Measurements from ENCODE around the gene PDCD5. TPM values are rescaled to one million over a fixed set of nuclear protein-coding genes. Genes with fewer than 3 reads are reported as not detected.

The PDCD5 gene
- total and polyA plus RNA-seq, 4 experiments from 2014 or later, result 61.1 to 195 (median 120) TPM

DNA sequence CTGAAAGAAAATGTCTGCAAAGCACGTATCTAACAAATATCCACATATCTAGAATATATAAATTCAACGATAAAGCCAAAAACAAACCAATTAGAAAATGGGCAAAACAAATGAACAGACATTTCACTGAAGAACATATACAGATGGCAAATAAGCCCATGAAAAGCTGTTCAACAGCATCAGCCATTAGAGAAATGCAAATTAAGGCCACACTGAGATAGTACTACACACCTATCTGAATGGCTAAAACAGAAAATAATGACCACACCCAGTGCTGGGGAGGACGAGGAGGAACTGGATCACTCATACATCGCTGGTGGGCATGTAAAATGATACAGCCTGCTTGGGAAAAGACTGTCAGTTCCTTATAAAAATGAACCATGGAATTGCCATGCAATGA, 32.0 kb downstream of the PDCD5 start:
- CTCF ChIA-PET (ENCODE audit: partially characterized antibody), result interaction anchor here (0.5 kb wide), 1 partner anchor 1852 kb away, joined by 3 read pairs; no protein-coding TSS in a partner anchor
- Histone ChIP-seq H3K27me3 (ENCODE audit: insufficient read depth, low read length) (no peaks in the 10 kb centered on the region), H3K36me3 (ENCODE audit: insufficient read depth, low read length) (peaks cover 40% of the 10 kb centered on the region), H3K4me1 (ENCODE audit: insufficient read depth, low read length) (no peaks in the 10 kb centered on the region), H3K27ac (ENCODE audit: low read depth, low read length) (no peak overlapping the region), H3K9me3 (ENCODE audit: control insufficient read depth in 1 of 2, low read length in 2 of 2) (no peaks in the 10 kb centered on the region), H3K4me3 (ENCODE audit: low read length in 2 of 2) (no peak overlapping the region)
- Mint-ChIP-seq H3K27ac (no peak overlapping the region), H3K4me1 (no peaks in the 10 kb centered on the region), H3K9me3 (peaks cover 0 to 3% (median 0%) of the 10 kb centered on the region in 8 donors), H3K27me3 (no peaks in the 10 kb centered on the region), H3K36me3 (peaks cover 48 to 51% of the 10 kb centered on the region in 2 donors), H3K4me3 (no peak overlapping the region)
- POLR2A ChIA-PET (ENCODE audit: partially characterized antibody), result no interaction called here
- no peak for DNase-seq
- intact Hi-C loops (cut with micrococcal nuclease), result no loop called here

DNA sequence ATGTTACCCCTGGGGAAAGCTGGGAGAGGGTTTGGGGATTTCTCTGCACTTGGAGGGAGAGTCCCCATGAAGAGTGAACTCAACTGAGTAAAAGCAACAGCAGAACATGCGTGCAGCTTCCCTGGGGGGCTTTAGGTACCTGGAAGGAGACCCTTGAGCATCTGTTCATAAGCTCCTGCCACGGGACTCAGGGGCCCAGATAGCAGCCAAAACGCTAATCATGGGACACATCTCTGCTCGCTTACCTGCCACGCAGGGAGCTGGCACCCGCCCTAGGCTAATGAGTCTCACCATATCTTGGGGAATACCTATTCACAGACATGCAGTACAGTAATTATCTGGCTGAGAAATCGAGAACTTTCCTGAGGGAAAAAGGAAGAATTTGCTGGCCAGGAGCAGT, 33.9 kb downstream of the PDCD5 start:
- Histone ChIP-seq H3K27ac (ENCODE audit: low read depth, low read length) (no peak overlapping the region), H3K4me3 (ENCODE audit: low read length in 2 of 2) (no peak overlapping the region), H3K9me3 (ENCODE audit: control insufficient read depth in 1 of 2, low read length in 2 of 2) (no peaks in the 10 kb centered on the region), H3K4me1 (ENCODE audit: insufficient read depth, low read length) (no peaks in the 10 kb centered on the region), H3K27me3 (ENCODE audit: insufficient read depth, low read length) (no peaks in the 10 kb centered on the region), H3K36me3 (ENCODE audit: insufficient read depth, low read length) (peaks cover 55% of the 10 kb centered on the region)
- H3K36me3 Mint-ChIP-seq, result peaks cover 53 to 58% of the 10 kb centered on the region in 2 donors
- DNase-seq, result no peak
- H3K27ac Mint-ChIP-seq, result no peak overlapping the region
- ChIA-PET CTCF (ENCODE audit: partially characterized antibody) (no interaction called here), POLR2A (ENCODE audit: partially characterized antibody) (no interaction called here)
- intact Hi-C loops (cut with micrococcal nuclease), result no loop called here
- no peak overlapping the region for H3K4me3 Mint-ChIP-seq
- H3K27me3 Mint-ChIP-seq, result no peaks in the 10 kb centered on the region
- H3K4me1 Mint-ChIP-seq, result no peaks in the 10 kb centered on the region
- H3K9me3 Mint-ChIP-seq, result peaks cover 0 to 3% (median 0%) of the 10 kb centered on the region in 8 donors

DNA sequence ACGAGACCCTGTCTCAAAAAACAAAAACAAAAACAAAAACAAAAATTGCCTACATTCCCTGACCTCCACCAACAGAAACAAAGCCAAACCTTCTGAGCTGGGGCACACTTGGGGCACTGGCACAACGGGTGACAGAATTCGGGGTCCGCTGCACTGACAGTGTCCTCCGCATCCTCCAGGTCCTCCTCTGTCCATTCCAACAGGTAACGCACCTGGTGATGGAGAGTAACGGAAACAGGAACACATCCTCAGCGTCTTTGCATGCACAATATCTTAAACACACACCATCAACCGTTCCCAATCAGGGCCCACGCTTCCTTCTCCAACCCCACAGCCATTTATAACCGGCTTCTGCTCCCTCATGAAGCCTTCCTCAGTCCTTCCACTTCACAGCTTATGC, 34.6 kb downstream of the PDCD5 start:
- POLR2A ChIA-PET (ENCODE audit: partially characterized antibody), result no interaction called here
- H3K4me1 Mint-ChIP-seq, result no peaks in the 10 kb centered on the region
- intact Hi-C loops (cut with micrococcal nuclease), result no loop called here
- H3K4me1 ChIP-seq (ENCODE audit: insufficient read depth, low read length), result no peaks in the 10 kb centered on the region
- CTCF ChIA-PET (ENCODE audit: partially characterized antibody), result no interaction called here
- H3K9me3 Mint-ChIP-seq, result peaks cover 0 to 3% (median 0%) of the 10 kb centered on the region in 8 donors
- H3K9me3 ChIP-seq (ENCODE audit: control insufficient read depth in 1 of 2, low read length in 2 of 2), result no peaks in the 10 kb centered on the region
- no peaks in the 10 kb centered on the region for H3K27me3 Mint-ChIP-seq
- DNase-seq, result no peak
- H3K4me3 ChIP-seq (ENCODE audit: low read length in 2 of 2), result no peak overlapping the region
- peaks cover 55% of the 10 kb centered on the region for H3K36me3 ChIP-seq (ENCODE audit: insufficient read depth, low read length)
- no peaks in the 10 kb centered on the region for H3K27me3 ChIP-seq (ENCODE audit: insufficient read depth, low read length)
- peaks cover 53 to 60% of the 10 kb centered on the region in 2 donors for H3K36me3 Mint-ChIP-seq
- no peak overlapping the region for H3K27ac ChIP-seq (ENCODE audit: low read depth, low read length)
- H3K27ac Mint-ChIP-seq, result no peak overlapping the region
- H3K4me3 Mint-ChIP-seq, result no peak overlapping the region

DNA sequence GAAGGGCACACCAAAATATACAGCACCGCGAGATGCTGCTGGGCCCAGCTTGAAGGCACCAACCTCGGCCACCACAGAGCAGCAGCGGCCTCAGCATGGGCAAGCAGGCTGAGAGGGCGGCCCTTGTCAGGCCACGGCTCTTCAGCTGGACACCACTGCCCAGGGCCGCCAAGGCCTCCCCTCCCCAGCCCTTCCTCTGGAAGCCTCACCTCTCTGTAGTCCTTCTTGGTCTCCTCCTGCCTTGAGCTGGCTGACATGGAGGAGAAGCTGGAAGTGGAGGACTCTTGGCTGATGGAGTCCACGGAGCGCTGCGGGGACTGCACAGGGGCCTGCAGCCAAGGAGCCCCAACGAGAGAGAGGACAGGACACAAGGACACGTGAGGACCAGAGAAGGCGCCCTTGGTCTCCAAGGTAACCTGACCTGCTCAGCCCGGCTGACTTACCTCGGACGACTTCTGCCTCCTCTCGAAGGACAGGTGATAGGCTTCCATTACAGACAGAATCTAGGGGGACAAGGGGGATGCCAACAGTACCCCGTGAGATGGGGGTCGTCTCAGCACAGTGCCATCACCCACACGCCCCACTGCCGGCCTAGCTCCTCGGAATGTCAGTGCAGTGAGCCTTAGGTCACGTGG, 38.2 kb downstream of the PDCD5 start:
- Histone ChIP-seq H3K9me3 (ENCODE audit: control insufficient read depth in 1 of 2, low read length in 2 of 2) (no peaks in the 10 kb centered on the region), H3K36me3 (ENCODE audit: insufficient read depth, low read length) (peaks cover 67% of the 10 kb centered on the region), H3K27ac (ENCODE audit: low read depth, low read length) (no peak overlapping the region), H3K4me3 (ENCODE audit: low read length in 2 of 2) (no peak overlapping the region), H3K4me1 (ENCODE audit: insufficient read depth, low read length) (no peaks in the 10 kb centered on the region), H3K27me3 (ENCODE audit: insufficient read depth, low read length) (no peaks in the 10 kb centered on the region)
- ChIA-PET POLR2A (ENCODE audit: partially characterized antibody) (no interaction called here), CTCF (ENCODE audit: partially characterized antibody) (no interaction called here)
- intact Hi-C loops (cut with micrococcal nuclease), result no loop called here
- H3K36me3 Mint-ChIP-seq, result peaks cover 51 to 68% of the 10 kb centered on the region in 2 donors
- no peak overlapping the region for H3K27ac Mint-ChIP-seq
- peaks cover 0 to 2% (median 0%) of the 10 kb centered on the region in 8 donors for H3K9me3 Mint-ChIP-seq
- DNase-seq, result no peak
- H3K4me3 Mint-ChIP-seq, result no peak overlapping the region
- H3K27me3 Mint-ChIP-seq, result no peaks in the 10 kb centered on the region
- H3K4me1 Mint-ChIP-seq, result peaks cover 0 to 1% (median 0%) of the 10 kb centered on the region in 4 donors

DNA sequence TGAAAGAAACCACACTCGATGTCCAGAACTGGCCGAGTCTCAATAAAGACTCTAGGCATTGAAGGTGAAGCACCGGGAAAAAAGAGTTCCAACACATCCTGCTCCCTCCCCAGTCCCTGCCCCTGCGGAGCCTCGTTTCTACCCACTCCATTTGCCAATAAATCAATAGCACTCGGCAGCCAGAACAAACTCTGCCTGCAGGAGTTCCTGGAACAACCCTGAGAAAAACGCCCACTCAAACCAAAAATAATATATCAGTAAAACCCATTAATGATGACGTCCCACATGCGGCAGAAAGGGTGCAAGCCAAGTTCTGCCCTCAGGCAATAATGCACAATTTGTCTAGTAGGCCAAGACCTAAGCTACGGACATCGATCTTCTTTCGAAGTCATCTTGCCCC, 41.0 kb downstream of the PDCD5 start:
- H3K36me3 ChIP-seq (ENCODE audit: insufficient read depth, low read length), result peaks cover 57% of the 10 kb centered on the region
- Mint-ChIP-seq H3K36me3 (peaks cover 47 to 64% of the 10 kb centered on the region in 2 donors), H3K4me1 (peaks cover 0 to 1% (median 0%) of the 10 kb centered on the region in 4 donors)

DNA sequence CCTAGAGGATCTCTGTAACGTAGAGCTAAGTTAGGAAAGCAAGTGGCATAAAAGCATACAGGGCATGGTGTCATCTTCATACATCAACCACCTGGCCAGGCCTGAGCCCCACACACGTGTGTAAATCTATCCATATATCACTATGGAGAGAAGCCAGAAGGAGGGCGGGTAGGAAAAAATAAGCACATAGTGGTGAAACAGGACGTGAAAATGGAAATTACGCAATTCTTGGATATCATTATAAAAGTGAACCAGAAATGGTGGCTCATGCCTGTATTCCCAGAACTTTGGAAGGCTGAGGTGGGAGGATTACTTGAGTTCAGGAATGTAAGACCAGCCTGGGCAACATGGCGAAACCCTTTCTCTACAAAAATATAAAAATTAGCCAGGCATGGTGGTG, 43.4 kb downstream of the PDCD5 start:
- peaks cover 0 to 2% (median 0%) of the 10 kb centered on the region in 8 donors for H3K9me3 Mint-ChIP-seq
- H3K36me3 Mint-ChIP-seq, result peaks cover 45 to 66% of the 10 kb centered on the region in 2 donors
- H3K4me1 Mint-ChIP-seq, result peaks cover 0 to 1% (median 0%) of the 10 kb centered on the region in 4 donors
- peak overlapping the region in 1 of 7 donors; percentile 72 for H3K27ac Mint-ChIP-seq
- Histone ChIP-seq H3K36me3 (ENCODE audit: insufficient read depth, low read length) (peaks cover 54% of the 10 kb centered on the region), H3K4me1 (ENCODE audit: insufficient read depth, low read length) (no peaks in the 10 kb centered on the region), H3K27ac (ENCODE audit: low read depth, low read length) (no peak overlapping the region), H3K9me3 (ENCODE audit: control insufficient read depth in 1 of 2, low read length in 2 of 2) (no peaks in the 10 kb centered on the region), H3K4me3 (ENCODE audit: low read length in 2 of 2) (no peak overlapping the region), H3K27me3 (ENCODE audit: insufficient read depth, low read length) (no peaks in the 10 kb centered on the region)
- no peaks in the 10 kb centered on the region for H3K27me3 Mint-ChIP-seq
- no peak for DNase-seq
- H3K4me3 Mint-ChIP-seq, result no peak overlapping the region
- ChIA-PET POLR2A (ENCODE audit: partially characterized antibody) (no interaction called here), CTCF (ENCODE audit: partially characterized antibody) (no interaction called here)
- intact Hi-C loops (cut with micrococcal nuclease), result no loop called here

More for the DNA sequence above, 41.0 kb downstream of the PDCD5 start:
- H3K27ac ChIP-seq (ENCODE audit: low read depth, low read length), result no peak overlapping the region
- DNase-seq, result no peak
- ChIA-PET POLR2A (ENCODE audit: partially characterized antibody) (no interaction called here), CTCF (ENCODE audit: partially characterized antibody) (interaction anchor here (1.5 kb wide), 1 partner anchor 22 kb away, joined by 3 read pairs; no protein-coding TSS in a partner anchor)
- Mint-ChIP-seq H3K27me3 (no peaks in the 10 kb centered on the region), H3K9me3 (peaks cover 0 to 2% (median 0%) of the 10 kb centered on the region in 8 donors), H3K27ac (no peak overlapping the region), H3K4me3 (no peak overlapping the region)
- intact Hi-C loops (cut with micrococcal nuclease), result no loop called here
- no peaks in the 10 kb centered on the region for H3K4me1 ChIP-seq (ENCODE audit: insufficient read depth, low read length)
- no peaks in the 10 kb centered on the region for H3K9me3 ChIP-seq (ENCODE audit: control insufficient read depth in 1 of 2, low read length in 2 of 2)
- no peak overlapping the region for H3K4me3 ChIP-seq (ENCODE audit: low read length in 2 of 2)
- no peaks in the 10 kb centered on the region for H3K27me3 ChIP-seq (ENCODE audit: insufficient read depth, low read length)

DNA sequence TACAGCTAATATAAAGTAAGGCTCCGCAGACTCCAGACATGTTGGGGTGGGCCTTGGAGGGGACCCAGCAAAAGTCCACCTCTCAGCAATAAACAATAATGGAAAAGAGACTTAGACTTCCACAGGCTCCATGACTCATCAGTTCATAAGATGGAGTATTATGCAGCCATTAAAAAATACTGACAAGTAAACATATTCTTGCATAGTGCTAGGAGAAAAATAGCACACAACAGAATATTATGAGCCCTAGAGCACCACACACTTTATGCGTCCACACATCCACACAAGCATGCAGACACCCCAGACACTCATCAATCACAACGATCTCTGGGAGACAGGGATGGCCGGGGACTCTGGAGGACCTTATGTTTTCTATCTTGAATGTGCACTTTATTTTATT, 46.0 kb downstream of the PDCD5 start:
- H3K4me3 Mint-ChIP-seq, result no peak overlapping the region
- H3K36me3 ChIP-seq (ENCODE audit: insufficient read depth, low read length), result peaks cover 55% of the 10 kb centered on the region
- no peaks in the 10 kb centered on the region for H3K27me3 ChIP-seq (ENCODE audit: insufficient read depth, low read length)
- no peaks in the 10 kb centered on the region for H3K4me1 Mint-ChIP-seq
- ChIA-PET POLR2A (ENCODE audit: partially characterized antibody) (interaction anchor here (1.0 kb wide), 1 partner anchor 49 kb away, joined by 3 read pairs; the partner anchor contains the start of gene RGS9BP), CTCF (ENCODE audit: partially characterized antibody) (no interaction called here)
- no peak overlapping the region for H3K4me3 ChIP-seq (ENCODE audit: low read length in 2 of 2)
- H3K9me3 Mint-ChIP-seq, result no peaks in the 10 kb centered on the region
- no peaks in the 10 kb centered on the region for H3K9me3 ChIP-seq (ENCODE audit: control insufficient read depth in 1 of 2, low read length in 2 of 2)
- H3K4me1 ChIP-seq (ENCODE audit: insufficient read depth, low read length), result no peaks in the 10 kb centered on the region
- H3K27me3 Mint-ChIP-seq, result no peaks in the 10 kb centered on the region
- no peak for DNase-seq
- H3K27ac Mint-ChIP-seq, result peak overlapping the region in 1 of 7 donors; percentile 55
- intact Hi-C loops (cut with micrococcal nuclease), result no loop called here
- H3K36me3 Mint-ChIP-seq, result peaks cover 38 to 55% of the 10 kb centered on the region in 2 donors
- no peak overlapping the region for H3K27ac ChIP-seq (ENCODE audit: low read depth, low read length)

Measured in CD4-positive, alpha-beta memory T cell (primary cell).